Loucy (cell line): ENCODE data around the gene KIFAP3.

Source experiments
- H2AFZ ChIP-seq: fragments of 200-600 bp; sonication (generic); 2 replicates; pipeline ENCODE4 v1.6.0; 2016; ENCODE audit warnings: antibody characterized with exemption, mild to moderate bottlenecking, low read length, moderate library complexity
- H3F3A ChIP-seq: fragments of 200-600 bp; 2 replicates; pipeline ENCODE4 v1.6.0; 2016; ENCODE audit warnings: antibody characterized with exemption, low read depth, mild to moderate bottlenecking
- H3K27me3 ChIP-seq: fragments of 200-600 bp; sonication (generic); 2 replicates; pipeline ENCODE4 v1.6.1; 2014; ENCODE audit warnings: low read length, mild to moderate bottlenecking; ENCODE audit not compliant: insufficient read depth, poor library complexity, severe bottlenecking
- H3K36me3 ChIP-seq: fragments of 200-600 bp; sonication (generic); 2 replicates; pipeline ENCODE4 v1.6.1; 2016; ENCODE audit warnings: low read length; ENCODE audit not compliant: insufficient read depth
- H3K4me1 ChIP-seq: fragments of 200-600 bp; sonication (generic); 2 replicates; pipeline ENCODE4 v1.5.1; 2014; ENCODE audit warnings: low read length, mild to moderate bottlenecking; ENCODE audit not compliant: insufficient read depth, poor library complexity, severe bottlenecking
- H3K4me2 ChIP-seq: fragments of 200-600 bp; sonication (generic); 2 replicates; pipeline ENCODE4 v1.6.0; 2014; ENCODE audit warnings: antibody characterized with exemption, low read length, low read depth, mild to moderate bottlenecking; ENCODE audit not compliant: poor library complexity, severe bottlenecking
- H3K4me3 ChIP-seq: fragments of 200-600 bp; sonication (generic); 2 replicates; pipeline ENCODE4 v1.5.1; 2014; ENCODE audit warnings: low read length, mild to moderate bottlenecking, mixed read lengths; ENCODE audit not compliant: poor library complexity, severe bottlenecking
- H3K79me2 ChIP-seq: fragments of 200-600 bp; sonication (generic); 2 replicates; pipeline ENCODE4 v1.6.1; 2014; ENCODE audit warnings: low read length; ENCODE audit not compliant: insufficient read depth
- H3K9ac ChIP-seq: fragments of 200-600 bp; sonication (generic); 2 replicates; pipeline ENCODE4 v1.6.0; 2014; ENCODE audit warnings: mild to moderate bottlenecking, low read depth, low read length, moderate library complexity; ENCODE audit not compliant: poor library complexity, severe bottlenecking
- H3K9me2 ChIP-seq: fragments of 200-600 bp; sonication (generic); replicated peaks from 2 replicates; pipeline ENCODE4 v1.6.1; 2016; ENCODE audit warnings: low read depth, low read length, mixed read lengths
- H3K9me3 ChIP-seq: fragments of 200-600 bp; sonication (generic); 2 replicates; pipeline ENCODE4 v1.6.1; 2014; ENCODE audit warnings: mild to moderate bottlenecking, antibody characterized with exemption, low read length, low read depth; ENCODE audit not compliant: insufficient read depth
- H4K20me1 ChIP-seq: fragments of 200-600 bp; sonication (generic); 2 replicates; pipeline ENCODE4 v1.6.0; 2014; ENCODE audit warnings: antibody characterized with exemption, low read length, mild to moderate bottlenecking; ENCODE audit not compliant: insufficient read depth, poor library complexity, severe bottlenecking
- CTCF ChIP-seq: fragments of 200-600 bp; sonication (generic); conservative IDR thresholded peaks from 2 replicates; pipeline ENCODE4 v1.5.1; 2014; ENCODE audit warnings: mild to moderate bottlenecking, antibody characterized with exemption, low read length
- EZH2phosphoT487 ChIP-seq: fragments of 200-600 bp; IDR thresholded peaks from 2 replicates; pipeline ENCODE4 v1.6.1; 2018; ENCODE audit warnings: antibody characterized with exemption, mild to moderate bottlenecking, moderate library complexity, borderline replicate concordance

KIFAP3 gene

GRCh38 chr1:170041423-170042192 lies 32.9 kb downstream of the KIFAP3 start:
- H3K36me3 ChIP-seq, result peaks cover 41% of the 10 kb centered on the region

GRCh38 chr1:170032531-170033280 lies 41.8 kb downstream of the KIFAP3 start:
- Histone ChIP-seq H3K79me2 (no peaks in the 10 kb centered on the region), H3K9ac (no peak overlapping the region), H2AFZ (no peak overlapping the region), H3K4me2 (no peak overlapping the region), H3K9me2 (no peaks in the 10 kb centered on the region), H3K9me3 (peaks cover under 1% of the 10 kb centered on the region; the same call in 1 of the 2 replicates), H3K36me3 (peaks cover 20% of the 10 kb centered on the region), H3K4me3 (no peak overlapping the region), H3F3A (no peaks in the 10 kb centered on the region), H3K4me1 (no peaks in the 10 kb centered on the region), H4K20me1 (no peaks in the 10 kb centered on the region), H3K27me3 (no peaks in the 10 kb centered on the region)
- TF ChIP-seq CTCF, result no peak
- no peak for TF ChIP-seq EZH2phosphoT487

More at GRCh38 chr1:170041423-170042192, 32.9 kb downstream of the KIFAP3 start:
- Histone ChIP-seq H2AFZ (no peak overlapping the region), H3K9ac (no peak overlapping the region), H3K79me2 (no peaks in the 10 kb centered on the region), H3K9me3 (no peaks in the 10 kb centered on the region), H3K9me2 (no peaks in the 10 kb centered on the region), H3F3A (no peaks in the 10 kb centered on the region), H4K20me1 (no peaks in the 10 kb centered on the region), H3K4me2 (no peak overlapping the region), H3K4me1 (no peaks in the 10 kb centered on the region), H3K4me3 (no peak overlapping the region), H3K27me3 (no peaks in the 10 kb centered on the region)
- no peak for TF ChIP-seq CTCF
- TF ChIP-seq EZH2phosphoT487, result no peak

- H3K4me3 ChIP-seq, result no peak overlapping the region
- H4K20me1 ChIP-seq, result no peaks in the 10 kb centered on the region
- no peak overlapping the region for H3K4me2 ChIP-seq
- no peaks in the 10 kb centered on the region for H3K79me2 ChIP-seq
- no peaks in the 10 kb centered on the region for H3F3A ChIP-seq
- TF ChIP-seq EZH2phosphoT487 (no peak), CTCF (no peak)
- H3K9ac ChIP-seq, result no peak overlapping the region
- H3K36me3 ChIP-seq, result peaks cover 13% of the 10 kb centered on the region; the same call in 1 of the 2 replicates
- no peaks in the 10 kb centered on the region for H3K27me3 ChIP-seq
- H2AFZ ChIP-seq, result no peak overlapping the region
- no peaks in the 10 kb centered on the region for H3K9me2 ChIP-seq
- peaks cover 6% of the 10 kb centered on the region; the same call in 1 of the 2 replicates for H3K9me3 ChIP-seq
- H3K4me1 ChIP-seq, result no peaks in the 10 kb centered on the region
Observed at GRCh38 chr1:170030212-170030611, 44.3 kb downstream of the KIFAP3 start.
